Stimulated activated CD8-positive, alpha-beta memory T cell treated with anti-CD3 and anti-CD28 coated beads, Interleukin-15, amount 100 ng/mL, for 48 hours (primary cell): ENCODE measurements around the gene BRD4.

Experiments
- DNase-seq, 2 donors: peaks; one replicate each; pipeline ENCODE4 v3.0.0-alpha.2; 2020; ENCODE audit warnings: low read depth in 2 of 2

BRD4 gene

DNA sequence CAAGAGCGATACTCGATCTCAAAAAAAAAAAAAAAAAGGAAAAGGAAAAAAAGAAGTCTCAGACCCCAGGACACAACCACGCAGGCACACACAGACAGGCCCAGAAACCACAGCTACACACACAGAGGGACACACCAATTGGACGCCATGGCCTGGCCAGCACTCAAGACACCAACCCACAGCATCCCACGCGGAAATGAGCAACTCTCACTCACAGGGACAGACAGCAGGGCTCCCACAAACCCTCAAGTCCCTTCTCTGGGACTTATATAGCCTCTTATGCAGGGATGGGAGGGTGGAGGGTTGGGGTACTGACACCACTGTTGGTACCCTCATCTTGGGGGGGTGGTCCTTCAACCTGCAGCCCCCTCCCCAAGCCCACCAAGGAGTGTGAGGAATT is 137.4 kb downstream of the BRD4 start:
- DNase-seq: no peak

DNA sequence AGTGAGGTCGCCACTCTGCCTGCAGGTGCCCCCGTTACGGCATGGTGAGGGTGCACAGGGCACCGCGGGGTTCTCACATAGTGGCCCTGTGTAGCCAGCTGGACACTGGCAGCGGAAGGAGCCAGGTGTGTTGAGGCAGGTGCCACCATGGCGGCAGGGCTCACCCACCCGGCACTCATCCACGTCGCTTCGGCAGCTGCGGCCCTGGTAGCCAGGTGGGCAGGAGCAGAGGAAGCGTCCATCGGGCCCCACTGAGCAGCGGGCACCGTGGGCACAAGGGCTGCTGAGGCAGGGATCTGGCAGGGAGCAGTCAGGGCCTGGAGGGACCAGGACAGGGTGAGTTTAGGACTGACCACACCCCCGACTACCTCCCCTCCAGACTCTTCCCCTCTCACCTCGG is 140.4 kb downstream of the BRD4 start:
- no peak for DNase-seq

DNA sequence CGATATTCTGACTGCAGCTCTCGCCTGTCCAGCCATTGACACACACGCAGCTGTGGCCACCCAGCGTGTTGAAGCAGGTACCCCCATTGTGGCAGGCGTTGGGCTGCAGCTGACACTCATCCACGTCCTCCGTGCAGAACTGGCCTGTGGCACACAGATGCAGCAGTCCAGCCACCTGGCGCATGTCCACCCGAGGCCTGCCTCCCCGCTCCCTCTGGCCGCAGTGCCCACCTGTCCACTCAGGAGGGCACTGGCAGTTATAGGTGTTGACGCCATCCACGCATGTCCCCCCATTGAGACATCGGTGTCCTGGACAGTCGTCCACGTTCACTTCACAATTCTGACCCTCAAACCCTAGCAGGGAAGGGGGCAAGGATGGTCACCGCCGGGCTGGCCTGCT is 140.8 kb downstream of the BRD4 start:
- DNase-seq: no peak

DNA sequence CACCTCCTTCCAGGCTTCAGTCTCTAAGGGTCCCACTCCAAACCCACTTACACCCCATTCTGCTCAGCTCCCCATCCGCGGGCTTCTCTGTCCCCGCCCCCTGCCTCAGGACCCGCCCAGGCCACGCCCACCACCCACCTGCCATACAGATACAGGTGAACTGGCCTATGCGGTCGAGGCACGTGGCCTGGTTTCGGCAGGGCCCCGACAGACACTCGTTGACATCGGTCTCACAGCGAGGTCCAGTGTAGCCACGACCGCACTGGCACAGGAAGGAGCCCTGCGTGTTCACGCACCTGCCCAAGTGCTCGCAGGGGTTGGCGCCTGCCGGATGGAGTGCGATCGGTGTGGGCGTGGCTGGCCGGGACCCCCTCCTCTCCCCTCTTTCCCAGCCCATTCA is 143.5 kb downstream of the BRD4 start:
- DNase-seq: no peak

DNA sequence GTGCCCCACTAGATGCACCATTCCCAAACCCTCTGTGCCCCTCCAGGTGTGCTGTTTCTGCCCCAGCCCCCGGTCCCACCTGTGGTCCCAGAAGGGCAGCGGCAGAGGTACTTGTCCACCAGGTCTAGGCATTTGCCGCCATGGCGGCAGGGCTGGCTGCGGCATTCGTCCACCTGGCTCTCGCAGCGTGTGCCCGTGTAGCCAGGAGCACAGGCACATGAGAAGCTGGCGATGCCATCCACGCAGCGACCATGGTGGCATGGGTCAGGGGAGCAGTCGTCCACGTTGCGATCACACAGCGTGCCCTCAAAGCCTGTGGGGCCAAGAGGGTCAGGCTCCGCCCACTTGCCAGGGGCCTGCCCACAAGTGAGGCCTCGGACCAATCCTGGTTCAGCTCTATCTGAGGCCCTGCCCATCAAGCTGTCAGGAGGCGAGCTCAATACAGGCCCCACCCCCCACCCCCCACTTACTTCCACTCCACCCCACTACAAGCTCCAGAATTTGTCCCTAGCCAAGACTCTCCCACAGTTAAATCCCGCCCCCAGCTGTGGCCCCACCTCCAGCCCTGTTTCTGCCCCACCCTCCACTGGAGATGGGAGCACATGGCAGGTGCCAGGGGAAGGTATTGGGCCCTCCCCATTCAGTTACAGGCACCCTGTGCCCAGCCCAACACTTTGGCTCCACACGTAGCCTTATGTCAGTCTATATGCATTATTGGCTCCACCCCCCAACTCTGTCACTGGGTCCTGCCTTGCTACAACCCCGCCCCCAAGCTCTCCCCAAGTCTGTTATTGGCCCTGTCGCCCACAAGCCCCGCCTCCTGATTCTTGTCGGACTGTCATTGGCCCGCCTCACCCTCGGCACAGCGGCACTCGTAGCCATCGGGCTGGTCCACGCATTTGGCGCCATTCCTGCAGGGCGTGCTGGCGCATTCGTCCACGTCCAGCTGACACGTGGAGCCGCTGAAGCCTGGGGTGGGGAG is 145.0 kb downstream of the BRD4 start:
- DNase-seq: no peak
